Kidney capillary endothelial cell (primary cell): Measurements from ENCODE around the gene TSHZ1.

ENCODE experiments used
- DNase-seq: peaks from one replicate; pipeline ENCODE4 v3.0.0-alpha.2; 2018; ENCODE audit warnings: low spot score

The TSHZ1 gene

DNA sequence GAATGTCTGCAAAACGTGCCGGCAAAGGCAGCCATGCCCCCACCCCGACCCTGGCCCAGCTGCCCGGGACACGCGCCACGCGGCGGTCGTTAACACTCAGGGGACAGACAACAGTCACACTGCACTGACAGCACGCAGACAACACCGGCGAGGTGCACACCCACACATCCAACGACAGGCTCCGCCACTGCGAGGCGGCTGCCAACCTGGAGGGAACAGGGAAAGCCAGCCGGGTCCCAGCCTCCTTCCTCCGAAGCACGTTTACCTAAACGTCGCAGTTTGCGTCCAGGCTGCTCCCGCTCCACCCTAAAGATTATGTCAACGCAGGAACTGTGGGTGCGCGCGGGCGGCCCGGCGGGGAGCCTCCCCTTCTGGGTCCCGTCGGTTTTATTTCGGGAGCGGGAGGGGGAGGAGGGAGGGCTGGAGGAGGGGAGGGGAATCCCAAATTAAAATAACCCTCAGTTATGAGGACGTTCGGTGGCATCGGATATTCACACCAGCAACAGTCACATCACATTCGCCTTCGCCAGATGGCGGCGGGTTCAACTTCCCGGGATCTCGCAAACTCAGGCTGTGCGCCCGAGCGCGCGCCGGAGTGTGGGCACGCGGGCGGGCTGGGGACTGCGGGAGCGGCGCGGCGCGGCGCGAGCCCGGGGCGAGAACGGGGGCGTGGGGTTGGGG lies 2.3 kb upstream of the TSHZ1 start:
- DNase-seq: peak; percentile 38

GRCh38 chr18:75208836-75209128 lies 1.8 kb upstream of the TSHZ1 start:
- no peak for DNase-seq

DNA sequence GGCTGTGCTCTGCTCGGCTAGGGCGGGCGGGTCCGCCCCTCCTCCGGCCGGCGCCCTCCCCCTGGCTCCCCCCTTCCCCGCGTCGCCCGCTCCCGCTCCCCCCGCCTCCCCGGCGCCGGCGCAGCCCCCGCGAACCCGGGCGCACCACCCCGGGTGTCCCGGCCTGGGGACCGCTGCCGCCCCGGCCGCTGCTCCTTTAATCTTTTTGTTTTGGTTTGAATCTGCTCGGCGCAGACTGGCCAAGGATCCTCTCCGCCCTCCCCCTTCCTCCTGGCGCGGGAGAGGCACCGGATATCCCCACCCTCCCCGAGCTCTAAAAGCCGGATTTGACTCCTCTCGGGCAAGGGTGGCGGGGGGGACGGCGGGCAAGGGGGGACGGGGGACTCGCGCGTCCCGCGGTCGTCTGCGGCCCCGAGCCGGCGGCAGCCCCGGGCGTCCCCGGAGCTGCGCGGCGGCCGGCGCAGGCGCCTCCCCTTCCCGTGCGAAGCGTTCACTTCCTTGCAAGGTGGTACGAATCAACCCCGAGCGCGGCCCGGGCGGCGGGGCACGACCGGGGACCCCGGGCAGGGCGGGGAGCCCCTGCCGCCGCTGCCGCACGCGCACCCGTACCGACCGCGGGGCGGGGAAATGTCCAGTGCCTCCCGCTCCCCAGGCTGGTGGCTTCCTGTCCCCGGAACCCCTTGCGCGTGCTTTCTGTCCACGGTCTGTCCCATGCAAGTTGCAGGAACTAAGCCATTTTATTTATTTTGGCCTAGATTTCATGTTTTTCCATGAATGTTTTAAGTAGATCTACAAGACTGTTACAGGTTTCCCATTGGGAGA lies 1.3 kb upstream of the TSHZ1 start, which contains the start of gene PTGR3:
TSS of gene PTGR3 (minus strand) at position 11 of the 822 bp plus-strand sequence. CDS start 81 bp downstream, outside the sequence.
- DNase-seq: peak; percentile 78

DNA sequence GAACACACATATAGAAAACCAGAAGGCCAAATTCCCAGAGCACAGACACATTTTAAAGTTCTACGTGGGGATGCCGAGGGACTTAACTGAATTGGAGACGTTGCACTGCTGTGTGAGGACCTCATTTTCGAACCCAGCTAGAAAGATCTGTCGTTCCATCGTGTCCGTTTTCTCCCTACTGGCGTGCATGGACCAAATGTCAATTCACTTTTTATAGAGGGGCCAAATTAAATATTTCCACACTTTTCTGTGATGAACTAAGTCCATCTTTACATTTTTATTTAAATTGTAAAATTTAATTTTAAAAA lies 692 bp upstream of the TSHZ1 start:
- no peak for DNase-seq

- no peak for DNase-seq
These were observed 515 bp downstream of the TSHZ1 start for GRCh38 chr18:75211002-75211621.

DNA sequence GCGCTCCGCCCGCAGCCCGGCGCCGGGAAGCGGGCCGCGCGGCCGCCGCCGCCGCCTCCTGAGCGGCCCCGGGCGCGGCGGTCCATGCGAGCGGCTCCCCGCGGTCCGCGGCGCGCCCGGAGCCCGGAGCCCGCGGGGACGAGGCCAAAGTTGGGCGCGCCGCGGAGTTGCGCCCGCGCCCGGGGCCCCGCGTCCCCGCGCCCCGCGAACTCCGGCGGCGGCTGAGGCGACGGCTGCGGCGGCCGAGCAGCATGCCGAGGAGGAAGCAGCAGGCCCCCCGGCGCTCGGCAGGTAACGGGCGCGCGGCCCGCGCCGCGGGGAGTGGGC lies 992 bp downstream of the TSHZ1 start:
- DNase-seq: no peak

DNA sequence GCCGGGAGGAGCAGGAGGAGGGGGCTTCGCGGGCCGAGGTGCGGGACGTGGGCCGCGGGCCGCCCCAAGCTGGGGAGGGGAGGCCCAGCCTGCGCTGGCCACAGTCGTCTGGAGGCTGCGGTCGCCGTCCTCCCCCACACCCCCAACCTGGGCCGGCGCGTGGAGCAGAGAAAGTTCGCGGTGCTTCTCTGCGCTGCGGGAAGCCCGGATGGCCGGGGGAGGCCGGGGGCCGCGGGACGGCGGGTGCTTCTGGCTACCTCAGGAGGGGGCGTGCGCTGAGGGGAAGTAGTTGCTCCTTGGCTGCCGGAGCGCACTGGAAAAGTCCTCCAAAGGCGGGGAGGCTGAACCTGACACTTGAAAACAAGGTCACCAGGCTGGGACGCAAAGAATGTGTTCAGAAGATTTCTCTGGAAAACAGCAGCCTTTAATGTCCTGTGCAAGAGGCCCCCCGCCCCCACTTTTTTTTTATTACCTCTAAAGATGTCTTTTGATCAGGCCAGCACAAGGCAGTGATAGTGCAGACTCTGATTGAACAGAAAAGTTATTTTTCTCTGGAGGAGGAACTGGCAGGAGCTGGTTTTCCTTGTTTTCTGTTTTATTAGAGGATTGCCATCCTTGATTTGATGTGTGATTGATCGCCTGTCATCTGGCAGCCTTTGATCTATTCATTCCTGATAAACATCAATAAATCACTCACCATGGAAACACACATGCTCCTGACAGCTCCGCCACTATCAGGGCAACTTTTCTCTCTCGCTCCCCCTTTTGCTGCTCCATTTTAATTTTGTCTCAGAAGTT lies 1.6 kb downstream of the TSHZ1 start:
- no peak for DNase-seq

- DNase-seq: no peak
These were observed 2.1 kb downstream of the TSHZ1 start for GRCh38 chr18:75212751-75213090.

DNA sequence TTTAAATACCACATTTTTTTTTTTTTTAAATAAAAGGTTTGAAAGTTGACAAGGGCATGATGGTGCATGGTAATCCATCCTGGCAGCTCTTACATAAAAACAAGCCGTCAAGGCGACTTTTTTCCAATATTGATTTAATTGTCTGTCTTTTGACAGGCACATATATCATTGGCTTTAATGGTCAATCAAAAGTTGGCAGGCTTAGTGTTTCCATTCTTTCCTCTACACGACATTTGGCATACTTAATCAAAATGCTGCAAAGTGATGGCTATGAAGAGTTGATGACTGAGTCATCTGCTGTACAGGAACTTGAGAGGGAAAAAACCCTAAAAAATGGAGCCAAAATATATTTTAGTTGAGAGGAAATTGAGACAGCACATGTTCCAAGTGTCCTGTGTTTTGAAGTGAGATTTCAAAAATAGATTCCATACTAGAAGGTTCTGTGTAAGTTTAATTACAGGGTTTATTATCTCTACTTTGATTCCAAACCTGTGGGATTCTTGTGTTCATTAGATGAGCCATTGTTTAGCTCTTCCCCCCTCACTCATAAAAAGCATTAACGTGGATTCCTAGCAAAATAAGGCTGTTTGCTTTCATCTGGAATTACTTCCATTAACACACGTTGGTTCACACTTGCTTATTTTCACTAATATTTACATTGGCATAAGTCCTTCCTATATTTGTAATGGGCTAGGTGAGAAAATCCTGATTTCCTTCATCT lies 3.2 kb downstream of the TSHZ1 start:
- DNase-seq: peak; percentile 30

DNA sequence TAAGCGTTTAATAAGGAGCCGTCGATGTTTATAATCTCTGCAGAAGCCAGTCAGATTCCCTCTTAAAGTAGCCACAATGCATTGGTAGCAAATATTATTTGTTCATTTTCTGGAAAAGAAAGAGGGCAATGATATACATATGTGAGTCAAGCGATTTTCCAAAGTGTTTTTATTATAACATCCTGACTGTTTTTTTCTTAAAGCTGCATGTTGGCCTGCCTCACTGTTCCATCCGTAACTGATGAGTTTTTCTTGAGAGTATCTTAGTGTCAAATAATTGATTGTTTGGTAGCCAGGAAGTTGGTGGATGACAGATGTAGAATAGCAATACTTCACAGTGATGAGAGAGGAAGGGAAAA lies 3.7 kb downstream of the TSHZ1 start:
- no peak for DNase-seq

- DNase-seq: no peak
These were observed 4.3 kb downstream of the TSHZ1 start for GRCh38 chr18:75214766-75215510.

GRCh38 chr18:75215663-75216062 lies 5.1 kb downstream of the TSHZ1 start:
- DNase-seq: no peak

DNA sequence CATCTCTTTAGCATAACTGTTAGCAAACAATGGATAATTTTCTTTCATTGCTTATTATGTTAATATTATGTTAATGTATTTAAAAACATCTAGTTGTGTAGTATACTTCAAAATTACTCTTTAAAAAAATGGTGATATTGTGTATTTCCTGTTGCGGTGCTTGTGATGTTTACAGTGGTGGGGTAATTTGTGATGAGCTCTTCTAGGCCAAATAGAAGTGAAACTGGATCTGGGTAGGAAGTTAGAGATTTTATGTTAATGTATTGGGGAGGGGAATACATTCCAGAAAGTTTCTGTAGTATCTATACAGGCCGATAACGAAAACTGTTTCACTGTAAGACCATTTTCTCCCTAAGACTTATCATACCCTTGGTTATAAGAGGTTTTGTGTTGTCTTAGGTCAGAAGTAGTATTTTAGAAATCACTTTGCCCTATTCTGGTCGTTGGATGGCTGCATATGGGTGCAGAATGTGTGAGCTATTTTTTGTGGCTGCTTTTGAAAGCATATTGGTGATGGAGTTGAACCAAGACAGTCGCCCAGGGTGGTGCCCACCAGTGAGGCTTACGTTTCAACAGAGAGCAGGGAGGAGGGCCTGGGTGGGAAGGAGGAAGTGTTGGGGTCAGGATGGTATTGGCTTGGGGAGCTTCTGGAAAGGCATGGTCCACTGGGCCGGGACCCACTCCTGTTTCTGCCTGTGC lies 5.8 kb downstream of the TSHZ1 start:
- no peak for DNase-seq

- DNase-seq: no peak
These were observed 6.5 kb downstream of the TSHZ1 start for GRCh38 chr18:75216911-75217689.

- DNase-seq: no peak
These were observed 7.7 kb downstream of the TSHZ1 start for GRCh38 chr18:75218065-75218923.

- DNase-seq: no peak
These were observed 9.3 kb downstream of the TSHZ1 start for GRCh38 chr18:75219745-75220375.

- DNase-seq: no peak
These were observed 10.2 kb downstream of the TSHZ1 start for GRCh38 chr18:75220551-75221355.

DNA sequence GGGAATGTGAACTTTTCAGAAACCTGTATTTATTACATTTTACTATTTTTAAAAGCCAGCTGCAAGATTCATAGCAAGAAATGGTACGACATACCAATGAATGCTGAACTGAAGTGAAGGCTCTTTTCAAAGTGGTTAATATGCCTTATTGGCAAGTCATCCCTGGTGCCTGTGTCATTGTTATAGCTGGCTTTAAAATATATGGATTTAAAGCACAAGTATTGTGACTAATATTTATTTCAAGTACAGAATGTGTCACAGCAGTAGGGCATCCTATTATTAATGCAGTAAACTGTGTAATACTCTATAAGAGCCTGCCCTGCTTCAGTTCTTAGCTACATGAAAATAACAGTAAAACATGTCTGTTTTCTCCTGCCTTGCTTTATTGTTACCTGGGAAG lies 10.8 kb downstream of the TSHZ1 start:
- DNase-seq: peak; percentile 39
